ENCODE measurements around the gene SCUBE1.

SCUBE1 gene

DNA sequence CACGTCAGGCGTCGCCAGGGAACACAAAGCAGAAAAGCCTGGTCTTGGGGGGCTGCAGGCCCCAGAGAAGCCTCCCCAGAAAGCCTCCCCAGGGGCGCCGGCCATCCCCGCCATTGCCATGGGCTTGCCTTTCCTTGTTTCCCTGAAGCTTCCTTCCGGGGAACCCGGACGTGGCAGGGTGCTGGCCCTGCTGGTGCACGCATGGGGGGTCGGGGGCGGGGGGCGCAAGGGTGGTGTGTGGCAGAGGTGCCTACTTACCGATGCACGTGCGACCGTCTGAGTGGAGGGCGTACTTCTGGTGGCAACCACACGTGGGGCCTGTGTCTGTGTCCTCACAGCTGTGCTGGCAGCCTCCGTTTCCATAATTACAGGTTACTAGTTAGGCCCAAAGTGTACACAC is 85.2 kb downstream of the SCUBE1 start:
- DNase-seq (ENCODE audit: low read depth, low spot score), result no peak

GRCh38 chr22:43257549-43257948 is 85.6 kb downstream of the SCUBE1 start:
- DNase-seq (ENCODE audit: low read depth, low spot score), result no peak

DNA sequence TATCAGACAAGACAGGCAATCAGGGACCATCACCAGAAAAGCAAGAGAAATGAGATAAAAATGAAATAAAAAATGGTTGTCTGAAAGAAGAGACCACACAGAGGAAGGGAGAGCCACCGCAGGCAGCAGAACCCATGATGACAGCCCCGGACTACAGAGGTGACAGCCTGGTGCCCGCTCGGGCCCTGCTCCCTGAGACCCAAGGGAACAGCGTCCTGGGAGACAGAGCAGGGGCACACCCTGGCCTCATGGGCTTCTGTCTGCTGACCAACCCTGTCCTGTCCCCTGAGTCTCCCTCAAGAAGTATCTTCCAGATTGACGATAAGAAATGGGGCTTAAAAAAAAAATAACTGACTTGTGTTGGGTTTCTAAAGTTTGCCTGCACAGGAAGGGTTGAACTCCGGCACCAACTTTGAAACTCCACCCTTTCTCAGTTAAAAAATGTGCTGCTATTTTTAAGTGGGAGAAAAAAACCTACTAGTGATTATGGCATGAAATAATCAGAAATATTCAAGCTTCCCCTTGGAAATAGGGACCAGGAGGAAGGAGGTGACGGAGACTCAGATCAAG is 86.1 kb downstream of the SCUBE1 start:
- no peak for DNase-seq (ENCODE audit: low read depth, low spot score)

DNA sequence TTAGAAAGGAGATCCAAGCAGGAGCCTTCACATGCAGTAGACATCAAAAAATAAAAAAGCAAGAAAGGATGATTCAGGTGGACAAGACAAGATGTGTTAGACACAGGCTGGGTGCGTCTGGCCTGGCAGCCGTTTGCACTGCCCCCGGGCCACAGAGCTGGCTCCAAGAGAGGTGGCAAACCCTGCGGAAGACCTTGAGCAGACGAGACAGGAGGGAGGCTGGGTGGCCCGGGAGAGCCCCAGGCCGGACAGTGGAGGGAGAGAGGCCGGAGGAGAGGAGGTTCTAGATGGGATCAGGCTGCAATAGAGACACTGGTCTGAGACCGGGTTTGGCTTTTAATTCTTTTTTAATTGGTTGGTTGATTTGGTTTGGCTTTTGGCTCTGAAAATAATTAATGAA is 86.6 kb downstream of the SCUBE1 start:
- no peak for DNase-seq (ENCODE audit: low read depth, low spot score)

DNA sequence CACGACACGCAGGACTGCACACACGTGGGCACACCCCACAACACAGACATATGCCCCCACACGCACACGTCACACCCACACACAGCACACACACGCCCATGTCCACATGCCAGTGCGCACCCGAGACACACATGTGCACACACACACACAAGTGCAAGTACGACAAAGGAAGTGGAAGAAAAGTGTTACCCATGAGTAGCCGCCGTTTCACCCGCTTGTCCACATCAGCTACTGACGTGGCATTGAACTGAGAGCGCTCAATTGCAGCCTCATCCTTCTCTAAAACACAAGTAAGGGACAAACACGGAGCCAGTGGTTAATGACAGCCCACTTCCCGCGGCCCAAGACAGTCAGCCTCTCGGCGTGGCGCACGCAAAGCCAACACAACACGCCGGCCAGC is 87.9 kb downstream of the SCUBE1 start:
- DNase-seq (ENCODE audit: low read depth, low spot score), result no peak

- DNase-seq (ENCODE audit: low read depth, low spot score), result no peak
Observed at GRCh38 chr22:43253839-43254238, 89.3 kb downstream of the SCUBE1 start.

DNA sequence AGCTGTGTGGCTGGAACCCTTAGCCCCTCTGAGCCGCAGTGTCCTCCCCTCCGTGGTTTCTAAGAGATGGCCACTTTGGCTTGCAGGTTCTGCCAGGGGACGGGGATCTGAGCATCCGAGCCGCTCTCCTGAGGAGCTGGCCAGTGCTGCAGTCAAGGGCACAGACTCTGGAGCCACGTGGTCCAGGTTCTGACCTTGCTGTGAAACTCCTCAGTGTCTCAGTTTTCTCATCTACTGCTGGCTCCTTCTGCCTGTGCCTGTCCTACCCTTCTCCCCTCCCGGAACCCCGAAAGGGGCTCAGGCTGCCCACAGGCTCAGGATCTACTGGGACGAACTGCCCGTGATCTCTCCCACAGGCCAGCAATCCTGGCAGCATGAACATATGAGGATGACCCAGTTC is 90.9 kb downstream of the SCUBE1 start:
- DNase-seq (ENCODE audit: low read depth, low spot score), result no peak

DNA sequence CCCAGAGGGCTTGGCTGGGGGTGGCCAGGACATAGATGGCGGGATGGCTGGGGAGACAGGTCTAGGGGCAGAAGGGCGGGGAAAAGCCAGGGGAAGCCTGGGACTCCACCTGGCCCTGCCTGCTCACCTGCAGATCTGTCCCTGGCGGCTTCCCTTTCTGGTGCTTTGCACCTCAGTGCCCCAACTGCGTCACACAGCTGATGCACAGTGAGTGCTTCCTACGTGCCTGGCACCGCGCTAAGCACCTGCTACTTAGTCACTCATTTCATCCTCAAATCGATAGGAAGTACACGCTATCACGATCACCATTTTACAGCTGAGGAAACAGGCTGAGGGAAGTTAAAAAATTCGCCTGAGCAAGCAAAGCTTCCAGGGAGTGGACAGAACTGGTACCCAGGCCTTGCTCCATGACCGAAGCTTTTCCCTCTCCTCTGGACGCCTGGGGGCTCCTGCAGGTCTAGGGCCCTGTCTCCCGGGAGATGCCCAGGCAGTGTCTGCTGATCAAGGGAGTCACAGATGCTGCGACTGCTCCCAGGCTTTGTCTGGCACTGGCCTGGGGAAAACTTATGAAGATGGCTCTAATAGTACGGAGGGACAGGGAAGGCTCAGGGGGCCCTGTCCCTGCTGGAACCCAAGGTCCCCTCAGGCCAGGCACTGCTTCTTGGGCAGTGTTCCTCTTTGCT is 93.2 kb downstream of the SCUBE1 start:
- DNase-seq (ENCODE audit: low read depth, low spot score), result no peak

DNA sequence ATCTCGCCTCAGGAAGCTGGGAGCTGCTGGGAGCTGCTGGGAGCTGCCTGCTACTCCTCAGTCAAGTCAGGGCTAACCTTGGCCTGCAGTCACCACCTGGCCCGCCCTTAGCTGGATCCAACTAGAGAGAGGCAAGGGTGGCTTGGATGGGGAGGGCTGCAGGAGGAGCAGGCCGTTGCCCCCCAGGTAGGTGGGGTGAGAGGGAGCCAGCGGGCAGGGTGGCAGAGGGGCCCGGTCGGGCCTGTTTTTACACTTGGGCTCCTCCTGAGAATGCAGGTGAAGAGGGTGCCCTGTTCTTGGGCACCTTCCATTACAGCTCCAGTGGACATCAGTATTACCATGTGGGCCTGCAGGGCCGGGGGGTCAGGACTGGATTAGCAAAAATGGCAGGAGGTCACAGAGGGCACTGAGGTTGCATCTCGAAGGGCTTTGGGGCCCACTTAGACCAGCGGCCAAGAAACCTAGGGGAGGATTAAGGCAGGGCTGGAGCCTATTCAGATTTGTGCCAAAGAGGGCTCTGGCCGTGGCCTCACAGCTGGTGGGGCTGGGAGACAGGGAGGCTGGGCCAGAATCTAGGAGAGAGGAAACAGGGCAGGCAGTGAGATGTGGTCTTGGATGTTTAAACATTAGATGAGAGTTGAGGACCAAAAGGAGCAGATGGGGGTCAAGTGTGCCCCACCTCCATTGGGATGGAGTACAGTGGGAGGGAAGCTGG is 95.5 kb downstream of the SCUBE1 start:
- DNase-seq (ENCODE audit: low read depth, low spot score), result no peak

GRCh38 chr22:43246188-43246587 is 97.0 kb downstream of the SCUBE1 start:
- no peak for DNase-seq (ENCODE audit: low read depth, low spot score)

DNA sequence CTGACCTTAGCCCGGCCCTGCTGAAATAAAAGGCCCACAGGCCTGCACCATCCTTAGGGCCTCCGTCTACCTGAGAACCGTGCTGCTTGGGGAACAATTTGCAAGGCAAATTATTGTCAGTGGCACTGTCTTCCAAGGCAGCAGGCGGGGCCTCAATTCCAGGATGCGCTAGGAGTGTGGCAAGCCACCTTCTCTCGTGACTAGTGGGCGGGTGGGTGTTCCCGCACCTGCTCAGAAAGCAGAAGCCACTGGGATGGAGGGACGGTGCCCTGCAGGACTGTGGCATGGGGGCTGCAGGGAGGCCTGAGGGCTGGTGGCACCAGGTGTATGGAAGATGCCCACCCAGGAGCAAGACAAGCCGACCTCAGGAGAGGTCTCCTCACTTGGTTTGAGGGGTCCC is 97.5 kb downstream of the SCUBE1 start:
- DNase-seq (ENCODE audit: low read depth, low spot score), result no peak

DNA sequence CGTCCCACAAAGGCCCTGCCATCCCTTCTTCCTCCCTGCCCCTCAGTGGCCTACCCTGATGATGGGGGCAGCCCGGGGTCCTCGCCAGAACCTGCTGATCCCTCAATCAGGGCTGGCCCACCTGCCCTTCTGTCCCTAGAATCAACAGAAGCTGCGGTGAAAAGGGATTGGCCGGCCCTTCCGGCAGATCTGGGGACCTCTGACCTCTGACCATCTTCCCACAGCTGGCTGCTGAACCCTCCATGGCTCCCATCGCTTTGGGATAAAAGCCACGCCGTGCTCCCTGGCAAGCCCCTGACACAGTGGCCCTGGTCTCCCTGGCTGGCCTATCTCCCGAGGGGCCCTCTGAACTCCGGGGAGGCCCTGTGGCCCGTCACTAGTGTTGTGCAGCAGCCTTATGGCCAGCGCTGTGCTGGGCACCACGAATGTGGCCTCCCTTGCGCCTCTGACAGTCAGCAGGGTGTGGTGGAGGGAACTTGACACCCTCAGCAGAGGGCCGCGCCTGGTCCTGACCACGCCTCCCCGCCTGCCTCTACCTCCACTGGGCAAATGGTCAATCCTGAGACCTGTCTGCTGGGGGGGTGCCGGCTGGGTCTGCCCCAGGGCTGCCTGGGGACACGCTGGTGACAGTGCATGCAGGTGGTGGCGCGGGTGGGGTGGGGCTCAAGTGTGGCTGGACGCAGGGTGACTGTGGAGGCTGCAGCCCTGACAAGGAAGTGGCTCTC is 98.2 kb downstream of the SCUBE1 start:
- DNase-seq (ENCODE audit: low read depth, low spot score), result no peak

GRCh38 chr22:43244402-43244801 is 98.8 kb downstream of the SCUBE1 start:
- DNase-seq (ENCODE audit: low read depth, low spot score), result no peak

DNA sequence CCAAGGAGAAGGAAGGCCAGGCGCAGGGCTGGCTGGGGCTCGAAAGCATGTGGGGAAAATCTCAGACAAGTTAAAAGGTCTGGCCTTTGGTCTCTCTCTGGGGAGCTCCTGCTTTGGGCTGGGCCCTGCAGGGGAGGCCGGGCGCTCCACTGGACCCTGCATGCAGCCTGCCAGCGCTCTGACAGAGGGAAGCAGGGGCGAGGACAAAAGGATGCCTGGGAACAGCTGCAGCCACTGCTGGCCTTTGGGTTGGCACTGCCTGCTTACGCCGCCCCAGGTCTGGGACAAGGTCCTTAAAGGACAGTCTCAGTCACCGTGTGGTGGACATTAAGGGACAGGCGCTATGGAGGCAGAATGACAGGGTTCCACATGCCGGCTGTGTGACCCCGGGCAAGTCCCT is 99.8 kb downstream of the SCUBE1 start:
- DNase-seq (ENCODE audit: low read depth, low spot score), result no peak

GRCh38 chr22:43242627-43243026 is 100.5 kb downstream of the SCUBE1 start:
- no peak for DNase-seq (ENCODE audit: low read depth, low spot score)

DNA sequence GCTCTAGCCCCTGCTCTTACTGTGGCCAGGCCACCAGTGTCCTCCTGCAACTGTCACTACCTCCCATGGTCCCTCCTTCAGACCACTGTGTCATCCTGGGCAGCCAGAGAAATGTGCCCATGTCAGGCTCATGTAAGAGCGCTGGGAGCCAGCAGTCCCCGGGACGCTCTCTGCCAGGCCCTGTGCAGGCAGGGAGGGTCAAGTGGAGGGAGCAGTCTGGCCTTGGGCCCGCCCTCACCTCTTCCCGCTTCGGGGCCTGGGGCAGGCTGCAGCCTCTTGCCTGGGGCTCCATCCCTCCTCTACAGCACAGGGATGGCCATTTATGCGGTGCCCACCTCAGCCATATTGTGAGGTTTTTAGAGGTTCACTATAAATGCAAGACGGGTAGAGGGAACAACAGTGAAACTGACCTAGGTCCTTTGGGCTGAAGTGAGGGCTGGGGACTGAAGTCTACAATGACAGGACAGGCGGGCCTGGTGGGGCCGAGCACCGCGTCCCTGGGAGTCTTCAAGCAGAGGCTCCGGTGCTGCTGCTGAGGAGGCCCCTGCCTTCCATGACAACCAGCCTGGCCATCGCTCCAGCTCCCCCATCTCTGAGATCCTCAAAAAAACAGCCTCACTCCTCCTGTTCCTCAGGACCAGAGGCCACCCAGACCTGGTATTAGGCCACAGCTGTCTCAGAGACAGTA is 101.3 kb downstream of the SCUBE1 start:
- DNase-seq (ENCODE audit: low read depth, low spot score), result no peak

DNA sequence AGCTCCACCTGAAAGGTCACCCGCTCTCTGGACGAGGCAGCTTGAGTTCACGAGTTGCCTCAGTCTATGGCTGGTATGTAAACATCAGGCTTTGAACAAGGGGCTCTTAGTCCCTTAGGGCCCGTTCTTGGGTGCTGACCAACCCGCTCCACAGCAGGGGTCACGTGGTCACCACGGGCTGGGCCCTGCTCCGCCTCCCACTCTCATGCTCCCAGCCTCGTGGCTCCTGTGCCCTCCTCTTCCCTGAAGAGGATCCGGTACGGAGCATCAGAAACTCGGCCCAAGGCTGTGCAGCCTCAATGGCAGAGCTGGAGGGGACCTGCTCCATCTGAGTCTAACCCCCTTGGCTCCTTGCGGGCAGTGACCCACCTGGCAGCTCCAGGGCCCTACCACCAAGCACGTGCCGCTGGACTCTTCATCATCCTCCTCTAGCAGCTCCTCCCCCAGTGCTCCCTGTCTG is 102.0 kb downstream of the SCUBE1 start:
- DNase-seq (ENCODE audit: low read depth, low spot score), result no peak

- DNase-seq (ENCODE audit: low read depth, low spot score), result no peak
Observed at GRCh38 chr22:43240614-43241013, 102.6 kb downstream of the SCUBE1 start.

- no peak for DNase-seq (ENCODE audit: low read depth, low spot score)
Observed at GRCh38 chr22:43239956-43240355, 103.2 kb downstream of the SCUBE1 start.

- no peak for DNase-seq (ENCODE audit: low read depth, low spot score)
Observed at GRCh38 chr22:43239193-43239780, 103.9 kb downstream of the SCUBE1 start.

GRCh38 chr22:43238526-43239006 is 104.6 kb downstream of the SCUBE1 start:
- DNase-seq (ENCODE audit: low read depth, low spot score), result no peak
